ENCODE data around the gene ZFYVE28.
A peak's percentile ranks its signal among the peaks of the same experiment; 100 is the strongest.

Gene ZFYVE28

DNA sequence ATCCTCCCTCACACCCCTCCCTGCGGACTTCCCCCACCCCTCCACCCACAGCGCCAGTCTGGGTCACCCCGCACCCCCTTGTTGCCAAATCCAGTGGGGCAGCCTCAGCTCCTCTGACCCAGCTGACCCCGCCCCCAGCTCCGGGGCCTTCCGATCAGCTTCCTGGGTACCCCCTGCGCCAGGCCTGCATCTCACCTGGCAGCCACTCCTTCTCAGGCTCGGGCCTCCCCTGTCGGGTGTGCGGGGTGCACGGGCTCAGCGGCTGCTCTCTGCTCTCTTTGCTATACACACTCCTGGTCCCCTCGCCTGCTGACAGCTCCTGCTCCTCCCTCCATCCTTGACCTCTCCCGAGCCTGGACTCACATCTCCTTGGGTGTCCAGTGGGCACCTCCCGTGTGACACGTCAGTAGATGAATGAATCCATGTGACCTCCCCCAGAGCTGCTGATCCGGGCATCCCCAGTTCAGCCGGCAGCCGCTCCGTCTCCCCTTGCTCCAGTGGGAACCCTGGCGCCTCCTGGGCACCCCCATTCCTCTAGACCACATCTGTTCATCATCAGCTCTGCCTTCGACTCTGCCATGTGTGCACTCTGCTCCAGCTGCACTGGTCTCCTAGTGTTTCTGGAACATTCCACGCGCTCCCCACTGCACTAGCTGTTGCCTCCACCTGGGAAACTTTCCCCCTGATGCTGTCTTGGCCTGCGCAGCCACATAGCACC is 10.2 kb upstream of the ZFYVE28 start:
- DNase-seq (ENCODE audit: low spot score), result no peak

- no peak for DNase-seq (ENCODE audit: low spot score)
Measured at GRCh38 chr4:2427383-2428334, 9.2 kb upstream of the ZFYVE28 start.

- no peak for DNase-seq (ENCODE audit: low spot score)
Measured at GRCh38 chr4:2426711-2427275, 8.3 kb upstream of the ZFYVE28 start.

- no peak for DNase-seq (ENCODE audit: low spot score)
Measured at GRCh38 chr4:2426069-2426397, 7.6 kb upstream of the ZFYVE28 start.

GRCh38 chr4:2425386-2426068 is 7.1 kb upstream of the ZFYVE28 start:
- DNase-seq (ENCODE audit: low spot score), result no peak

DNA sequence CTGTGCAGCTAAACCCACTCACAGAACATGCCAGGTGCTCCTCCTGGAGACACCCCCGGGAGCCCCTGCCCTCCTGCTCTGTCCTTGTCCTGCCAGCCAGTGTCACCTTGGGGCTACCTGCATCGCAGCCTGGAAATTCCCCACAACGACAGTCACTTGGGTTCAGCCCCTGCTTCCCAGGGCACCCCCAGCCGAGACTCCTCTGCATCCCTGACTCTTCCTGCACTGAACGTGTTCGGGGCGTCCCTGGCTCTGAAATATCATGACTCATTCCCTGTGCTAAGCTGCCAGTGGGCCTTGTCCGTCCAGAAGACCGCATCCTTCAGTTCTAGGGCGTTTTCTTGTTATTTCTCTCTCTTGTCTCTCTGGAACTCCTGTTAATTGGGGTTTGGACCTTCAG is 6.1 kb upstream of the ZFYVE28 start:
- DNase-seq (ENCODE audit: low spot score), result peak; percentile 53

GRCh38 chr4:2423695-2424094 is 5.2 kb upstream of the ZFYVE28 start:
- DNase-seq (ENCODE audit: low spot score), result no peak

DNA sequence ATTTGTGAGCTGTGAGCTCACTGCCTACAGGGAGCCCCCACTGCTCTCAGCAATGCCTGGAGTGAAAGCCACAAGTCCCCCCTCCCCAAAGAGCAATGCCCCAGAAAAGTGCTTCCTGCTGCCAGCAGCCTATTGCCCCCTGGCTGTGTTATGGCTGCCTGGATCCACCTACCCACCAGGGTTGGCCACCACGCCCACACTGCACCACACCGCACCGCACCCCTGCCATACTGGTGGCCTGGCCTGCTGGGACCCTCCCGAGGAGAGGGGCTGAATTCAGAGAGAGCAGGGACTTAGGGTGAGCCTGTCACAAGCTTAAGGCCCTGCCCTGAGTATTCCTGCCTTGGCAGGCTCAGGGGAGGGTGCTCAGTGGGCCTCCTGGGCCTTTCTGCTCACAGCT is 4.6 kb upstream of the ZFYVE28 start:
- no peak for DNase-seq (ENCODE audit: low spot score)

DNA sequence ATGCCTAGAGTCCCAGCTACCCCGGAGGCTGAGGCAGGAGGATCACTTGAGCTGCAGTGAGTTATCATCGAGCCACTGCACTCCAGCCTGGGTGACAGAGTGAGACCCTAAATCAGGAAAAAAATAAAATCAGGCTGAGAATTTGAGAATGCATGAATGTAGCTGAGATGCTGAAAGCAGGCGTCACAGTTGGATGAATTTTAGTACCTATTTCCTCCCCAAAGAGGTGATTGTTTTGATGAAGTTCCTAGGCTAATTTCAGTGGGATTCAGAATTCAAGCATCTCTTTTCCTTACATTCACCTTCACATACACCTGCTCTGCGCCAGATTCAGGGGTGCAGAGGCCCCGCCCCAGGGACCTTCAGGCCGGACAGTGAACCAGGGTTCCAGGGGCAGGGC is 3.5 kb upstream of the ZFYVE28 start:
- no peak for DNase-seq (ENCODE audit: low spot score)

- no peak for DNase-seq (ENCODE audit: low spot score)
Measured at GRCh38 chr4:2419814-2420213, 1.4 kb upstream of the ZFYVE28 start.

- peak; percentile 97 for DNase-seq (ENCODE audit: low spot score)
Measured at GRCh38 chr4:2418650-2419571, 466 bp upstream of the ZFYVE28 start, which contains the start of gene CFAP99. CFAP99 (plus strand) TSS chr4:2418955.

DNA sequence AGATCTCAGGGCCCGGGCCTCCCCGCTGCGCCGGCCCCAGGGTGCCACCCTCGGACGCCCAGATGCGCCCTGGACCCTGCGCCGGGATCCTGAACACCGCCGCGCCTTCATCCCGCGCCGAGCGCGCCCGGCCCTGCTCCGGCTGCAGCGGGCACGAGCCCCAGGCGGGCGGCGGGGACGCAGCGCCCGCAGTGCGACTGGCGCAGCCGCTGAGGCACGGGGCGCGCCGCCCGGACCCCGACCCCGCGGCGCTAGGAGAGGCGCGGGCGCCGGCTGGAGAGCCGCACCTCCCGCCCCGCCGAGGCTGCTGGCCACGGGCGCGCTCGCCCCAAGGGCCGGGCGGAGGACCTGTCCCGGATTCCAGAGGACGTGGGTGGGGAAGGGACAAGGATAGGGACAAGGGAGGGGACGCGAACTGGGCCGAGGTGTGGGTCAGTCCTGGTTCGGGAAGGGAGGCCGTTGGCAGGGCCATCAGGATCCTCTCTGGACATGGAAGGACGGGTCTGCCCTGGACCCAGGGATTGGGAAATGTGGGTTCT is 1.1 kb downstream of the ZFYVE28 start:
- peak; percentile 38 for DNase-seq (ENCODE audit: low spot score)

- DNase-seq (ENCODE audit: low spot score), result peak; percentile 56
Measured at GRCh38 chr4:2416564-2417225, 1.8 kb downstream of the ZFYVE28 start.

GRCh38 chr4:2415881-2416563 is 2.4 kb downstream of the ZFYVE28 start:
- no peak for DNase-seq (ENCODE audit: low spot score)

- no peak for DNase-seq (ENCODE audit: low spot score)
Measured at GRCh38 chr4:2415213-2415612, 3.2 kb downstream of the ZFYVE28 start.

GRCh38 chr4:2413821-2414610 is 4.4 kb downstream of the ZFYVE28 start:
- no peak for DNase-seq (ENCODE audit: low spot score)

DNA sequence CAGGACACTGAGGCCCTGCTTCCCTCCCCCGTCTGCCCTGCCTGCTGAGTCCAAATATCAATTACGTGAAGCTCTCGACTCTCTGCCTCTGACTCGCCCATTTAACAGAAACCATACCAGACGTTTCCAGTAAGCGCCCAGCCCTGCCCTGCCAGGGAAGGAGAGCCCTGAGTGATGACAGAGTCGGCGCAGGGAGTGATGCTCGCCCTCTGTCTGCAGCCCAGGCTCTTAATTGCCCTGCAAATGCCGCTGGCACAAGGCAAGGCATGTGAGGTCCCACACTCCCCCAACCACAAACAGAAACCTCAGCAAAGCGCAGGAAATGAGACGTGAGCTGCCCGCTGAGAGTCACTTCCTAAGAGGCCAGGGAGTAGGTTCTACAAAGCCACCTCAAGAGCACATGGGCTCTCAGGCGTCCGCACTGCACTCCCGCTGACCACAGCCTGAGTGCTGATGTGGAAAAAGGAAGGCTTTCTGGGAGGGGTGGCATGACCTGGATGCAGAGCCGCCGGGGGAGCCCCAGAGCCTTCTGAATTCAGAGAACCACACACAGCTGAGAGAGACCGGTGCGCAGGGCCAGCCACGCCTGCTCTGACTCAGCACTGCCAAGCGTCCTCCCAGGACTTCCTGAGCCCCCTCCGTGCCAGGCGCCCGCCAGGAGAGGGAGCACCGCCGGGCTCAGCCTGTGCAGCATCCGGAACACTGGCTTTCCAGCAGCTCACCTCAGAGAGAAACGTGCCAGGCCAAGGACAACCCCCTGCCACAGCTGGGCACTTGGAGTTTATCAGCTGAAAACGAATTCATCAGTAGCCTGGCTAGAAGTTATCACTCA is 5.3 kb downstream of the ZFYVE28 start:
- DNase-seq (ENCODE audit: low spot score), result peak; percentile 91

GRCh38 chr4:2412534-2412884 is 5.9 kb downstream of the ZFYVE28 start:
- no peak for DNase-seq (ENCODE audit: low spot score)
